Measurements from ENCODE around the gene CDK6. TPM values are rescaled to one million over a fixed set of nuclear protein-coding genes. Genes with fewer than 3 reads are reported as not detected.

Gene CDK6
- total and polyA plus RNA-seq, 9 of the 15 experiments (the other 6 are each of a cell fraction or from before 2014, with no cell fraction given): 7.6 to 109 (median 44.4) TPM

DNA sequence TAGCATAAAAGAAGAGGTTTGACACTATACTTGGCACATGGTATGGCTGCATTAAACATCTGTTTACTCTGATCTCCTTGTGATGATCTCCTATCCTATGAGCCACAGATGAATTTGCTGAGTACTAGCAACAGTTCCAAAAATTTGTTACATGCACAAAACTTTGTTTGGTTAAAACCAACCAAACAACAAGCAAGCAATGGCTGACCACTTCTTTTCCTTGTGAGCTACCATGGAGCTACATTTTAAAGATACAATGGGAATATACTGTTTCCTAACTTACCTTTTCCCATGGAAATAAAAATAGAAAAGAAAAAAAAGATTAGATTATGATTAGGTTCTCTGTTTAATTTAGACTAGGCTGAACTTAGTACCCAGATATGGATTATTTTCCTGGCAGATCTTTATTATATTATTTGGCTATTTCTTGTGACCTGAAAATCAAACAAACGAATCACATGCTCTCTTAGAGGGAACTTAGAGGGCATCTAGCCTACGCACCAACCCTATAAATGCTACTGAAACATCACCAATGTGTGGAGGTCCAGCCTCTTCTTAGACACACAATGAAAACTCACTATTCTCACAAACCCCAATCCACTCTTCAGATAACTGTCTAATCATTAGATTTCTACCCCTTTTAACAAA, 166.0 kb downstream of the CDK6 start:
- ChIA-PET POLR2A (no interaction called here), CTCF (ENCODE audit: low intra/inter-chr PET ratio) (interaction anchor here (0.6 kb wide), 1 partner anchor 150 kb away, joined by 3 read pairs; no protein-coding TSS in a partner anchor)
- no peak overlapping the region for H3K9ac ChIP-seq (ENCODE audit: insufficient read depth in 1 of 2, low read depth in 2 of 2, low read length in 2 of 2)
- no peak overlapping the region for H3K27ac ChIP-seq (ENCODE audit: extremely low read depth, low read depth, low read length)
- 0 out of 2 replicates have a peak, but pooled peaks cover 3% of the 10 kb centered on the region for H4K20me1 ChIP-seq (replicated peaks; ENCODE audit: control insufficient read depth, insufficient read depth, low read length)
- TF ChIP-seq, protein P1, sequence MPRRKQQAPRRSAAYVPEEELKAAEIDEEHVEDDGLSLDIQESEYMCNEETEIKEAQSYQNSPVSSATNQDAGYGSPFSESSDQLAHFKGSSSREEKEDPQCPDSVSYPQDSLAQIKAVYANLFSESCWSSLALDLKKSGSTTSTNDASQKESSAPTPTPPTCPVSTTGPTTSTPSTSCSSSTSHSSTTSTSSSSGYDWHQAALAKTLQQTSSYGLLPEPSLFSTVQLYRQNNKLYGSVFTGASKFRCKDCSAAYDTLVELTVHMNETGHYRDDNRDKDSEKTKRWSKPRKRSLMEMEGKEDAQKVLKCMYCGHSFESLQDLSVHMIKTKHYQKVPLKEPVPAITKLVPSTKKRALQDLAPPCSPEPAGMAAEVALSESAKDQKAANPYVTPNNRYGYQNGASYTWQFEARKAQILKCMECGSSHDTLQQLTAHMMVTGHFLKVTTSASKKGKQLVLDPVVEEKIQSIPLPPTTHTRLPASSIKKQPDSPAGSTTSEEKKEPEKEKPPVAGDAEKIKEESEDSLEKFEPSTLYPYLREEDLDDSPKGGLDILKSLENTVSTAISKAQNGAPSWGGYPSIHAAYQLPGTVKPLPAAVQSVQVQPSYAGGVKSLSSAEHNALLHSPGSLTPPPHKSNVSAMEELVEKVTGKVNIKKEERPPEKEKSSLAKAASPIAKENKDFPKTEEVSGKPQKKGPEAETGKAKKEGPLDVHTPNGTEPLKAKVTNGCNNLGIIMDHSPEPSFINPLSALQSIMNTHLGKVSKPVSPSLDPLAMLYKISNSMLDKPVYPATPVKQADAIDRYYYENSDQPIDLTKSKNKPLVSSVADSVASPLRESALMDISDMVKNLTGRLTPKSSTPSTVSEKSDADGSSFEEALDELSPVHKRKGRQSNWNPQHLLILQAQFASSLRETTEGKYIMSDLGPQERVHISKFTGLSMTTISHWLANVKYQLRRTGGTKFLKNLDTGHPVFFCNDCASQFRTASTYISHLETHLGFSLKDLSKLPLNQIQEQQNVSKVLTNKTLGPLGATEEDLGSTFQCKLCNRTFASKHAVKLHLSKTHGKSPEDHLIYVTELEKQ (CRISPR knock-in tag; IDR thresholded peaks at IDR 0.05): no peak
- TF ChIP-seq SNAPC5 (CRISPR knock-in tag; IDR thresholded peaks at IDR 0.05) (no peak), NFYB (IDR thresholded peaks at IDR 0.05; ENCODE audit: extremely low read depth, insufficient read length) (no peak), TCF7 (IDR thresholded peaks at IDR 0.05; ENCODE audit: borderline replicate concordance) (no peak), ATF6 (CRISPR knock-in tag; IDR thresholded peaks at IDR 0.05) (no peak), ZNF212 (CRISPR knock-in tag; IDR thresholded peaks at IDR 0.05) (no peak), POLR2G (IDR thresholded peaks at IDR 0.05; ENCODE audit: low read depth, low read length) (no peak), FOXM1 (IDR thresholded peaks at IDR 0.05; ENCODE audit: low read depth) (no peak), FOXM1 (CRISPR knock-in tag; IDR thresholded peaks at IDR 0.05; ENCODE audit: low read depth) (no peak), MYNN (IDR thresholded peaks at IDR 0.05) (no peak), MYNN (CRISPR knock-in tag; IDR thresholded peaks at IDR 0.05) (no peak), WHSC1 (IDR thresholded peaks at IDR 0.05; ENCODE audit: low read length) (no peak), NCOR1 (IDR thresholded peaks at IDR 0.05) (no peak), FOXA3 (CRISPR knock-in tag; conservative IDR thresholded peaks at IDR 0.05 in 1 of 2, IDR thresholded peaks at IDR 0.05 in 1 of 2) (no peak), ZNF75A (CRISPR knock-in tag; IDR thresholded peaks at IDR 0.05) (no peak), ARID1B (IDR thresholded peaks at IDR 0.05) (no peak)
- peaks cover 42% of the 10 kb centered on the region for H3K36me3 ChIP-seq (ENCODE audit: control insufficient read depth, insufficient read depth, low read length)
- FAIRE-seq: no peak
- H2AFZ ChIP-seq (ENCODE audit: low read depth, low read length): no peak overlapping the region
- H3K4me2 ChIP-seq (ENCODE audit: insufficient read depth, low read length): no peak overlapping the region
- intact Hi-C loops (cut with micrococcal nuclease) (no loop called here), in situ Hi-C loops (cut with MboI) (no loop called here)
- no peak overlapping the region for H3K4me3 ChIP-seq
- no TSS peak for BruUV-seq (replicated peaks)
- DNase-seq (ENCODE audit: extremely low read depth in 1 of 4, low spot score in 3 of 4): no peak
- no peaks in the 10 kb centered on the region for H3K9me1 ChIP-seq (ENCODE audit: control insufficient read depth, insufficient read depth, low read length)
- H3K27me3 ChIP-seq (ENCODE audit: control insufficient read depth in 2 of 2, insufficient read depth in 2 of 2, low read length in 2 of 2): no peaks in the 10 kb centered on the region
- peaks cover 3% of the 10 kb centered on the region; the same call in 1 of the 3 replicates for H3K79me2 ChIP-seq (ENCODE audit: control insufficient read depth, insufficient read depth, low read length)
- no peaks in the 10 kb centered on the region for H3K9me3 ChIP-seq (replicated peaks; ENCODE audit: control insufficient read depth, insufficient read depth, low read depth, low read length)
- 93% methylated on average over 2 of the region's 2 CpGs for WGBS (ENCODE audit: insufficient coverage, low coverage, missing lambda C conversion rate)
- H3K4me1 ChIP-seq (replicated peaks in 1 of 2; ENCODE audit: control insufficient read depth in 2 of 2, insufficient read depth in 2 of 2, low read length in 2 of 2): no peaks in the 10 kb centered on the region
- no peak for ATAC-seq

All from K562 (cell line).